Omental fat pad (tissue), 4 donors: Measurements from ENCODE around the gene LILRA6. TPM values are rescaled to one million over a fixed set of nuclear protein-coding genes. Genes with fewer than 3 reads are reported as not detected.
"Not testable (repeated sequence)": the region's sequence is repeated elsewhere in the genome, so short reads cannot be mapped to it uniquely, and the experiment has no call there.

Experiments used
- ATAC-seq: fragments of 150-250 bp; one replicate; pipeline ENCODE4 v1.9.1; 2016; ENCODE audit warnings: mild to moderate bottlenecking, moderate library complexity; ENCODE audit not compliant: low FRiP score
- DNase-seq: peaks from one replicate; pipeline ENCODE4 v3.0.0-alpha.2; 2019; ENCODE audit warnings: low spot score
- CTCF ChIP-seq, 3 donors: fragments of 450-650 bp; IDR thresholded peaks; one replicate each; pipeline ENCODE4 v1.5.1; 2016 to 2017; ENCODE audit warnings: antibody characterized with exemption in 3 of 3, mild to moderate bottlenecking in 3 of 3, moderate library complexity in 2 of 3
- total RNA-seq, 4 donors: library from RNA; depleted of rRNA; stranded (reverse); fragments of >200 nt; gene quantifications; one replicate each; pipeline ENCODE4 v1.1.0, GENCODE V29; 2016

The LILRA6 gene
- total RNA-seq, 4 donors from 2014 or later: 2.1 to 13.6 (median 7.3) TPM

GRCh38 chr19:54216869-54217268 lies 25.7 kb downstream of the LILRA6 start:
- DNase-seq (no peak), ATAC-seq (no peak)
- no peak for TF ChIP-seq CTCF (IDR thresholded peaks at IDR 0.05)

GRCh38 chr19:54214734-54215133 lies 27.9 kb downstream of the LILRA6 start:
- DNase-seq: not testable (repeated sequence)

GRCh38 chr19:54214217-54214616 lies 28.4 kb downstream of the LILRA6 start:
- ATAC-seq, DNase-seq: not testable (repeated sequence)

More at GRCh38 chr19:54214734-54215133, 27.9 kb downstream of the LILRA6 start:
- ATAC-seq: not testable (repeated sequence)

GRCh38 chr19:54211235-54211634 lies 31.4 kb downstream of the LILRA6 start:
- TF ChIP-seq CTCF (IDR thresholded peaks at IDR 0.05): no peak
- no peak for ATAC-seq
- DNase-seq: no peak

GRCh38 chr19:54209811-54210494 lies 32.6 kb downstream of the LILRA6 start:
- peak; percentile 76 for ATAC-seq
- no peak for TF ChIP-seq CTCF (IDR thresholded peaks at IDR 0.05)
- DNase-seq: peak; percentile 93

GRCh38 chr19:54209058-54209810 lies 33.4 kb downstream of the LILRA6 start:
- no peak for DNase-seq

GRCh38 chr19:54208784-54209057 lies 33.9 kb downstream of the LILRA6 start:
- ATAC-seq: no peak
- no peak for DNase-seq

More at GRCh38 chr19:54209058-54209810, 33.4 kb downstream of the LILRA6 start:
- no peak for ATAC-seq
- TF ChIP-seq CTCF (IDR thresholded peaks at IDR 0.05): no peak

More at GRCh38 chr19:54208784-54209057, 33.9 kb downstream of the LILRA6 start:
- no peak for TF ChIP-seq CTCF (IDR thresholded peaks at IDR 0.05)
